ENCODE results near the gene ZNF865. TPM values are rescaled to one million over a fixed set of nuclear protein-coding genes. Genes with fewer than 3 reads are reported as not detected.

The ZNF865 gene
- total and polyA plus RNA-seq, 10 of the 15 experiments (the other 5 are each of a cell fraction or from before 2014, with no cell fraction given) = 0.02 to 18.3 (median 0.90) TPM

GRCh38 chr19:55643887-55644176 lies 38.4 kb downstream of the ZNF865 start:
- BruUV-seq (replicated peaks) = no TSS peak
- ChIA-PET SMC1A (ENCODE audit: uncharacterized antibody, unreplicated experiment) (no interaction called here), RAD21 (ENCODE audit: unreplicated experiment) (interaction anchor here (2.4 kb wide), 1 partner anchor 11 kb away, joined by 10 read pairs; the partner anchor contains the start of gene U2AF2), CTCF (interaction anchor here (1.8 to 2.3 kb wide), 2 partner anchors 10 to 11 kb away, joined by 12 to 17 read pairs; partner anchors contain the start of gene U2AF2), POLR2A (interaction anchor here (2.1 kb wide), 1 partner anchor 11 kb away, joined by 10 read pairs; the partner anchor contains the start of gene U2AF2)
- peak; percentile 13; the same call in 1 of the 2 replicates for TF ChIP-seq PML (IDR thresholded peaks at IDR 0.05; ENCODE audit: low read length)
- no peak for TF ChIP-seq E4F1 (IDR thresholded peaks at IDR 0.05; ENCODE audit: borderline replicate concordance, partially characterized antibody)
- no peak for TF ChIP-seq TCF7 (IDR thresholded peaks at IDR 0.05; ENCODE audit: borderline replicate concordance)
- in situ Hi-C loops (cut with MboI) = no loop called here
- H3K9me3 ChIP-seq (replicated peaks; ENCODE audit: control insufficient read depth, insufficient read depth, low read length) = no peaks in the 10 kb centered on the region
- H3K36me3 ChIP-seq (ENCODE audit: control insufficient read depth in 2 of 2, insufficient read depth in 2 of 2, low read length in 1 of 2) = 0 out of 4 replicates have a peak, but pooled peaks cover 0 to 2% of the 10 kb centered on the region in 2 experiments
- no peak for FAIRE-seq
- no peak for ATAC-seq
- H2AFZ ChIP-seq (ENCODE audit: control insufficient read depth, low read depth, low read length) = no peak overlapping the region
- H3K4me1 ChIP-seq (ENCODE audit: control insufficient read depth, insufficient read depth, low read length) = peaks cover 36% of the 10 kb centered on the region
- peaks cover 64% of the 10 kb centered on the region for H3K79me2 ChIP-seq (ENCODE audit: control insufficient read depth, insufficient read depth, low read length)
- peak overlapping the region; percentile 95 for H3K4me3 ChIP-seq
- peak overlapping the region; percentile 91 for H3K4me2 ChIP-seq (ENCODE audit: control insufficient read depth, insufficient read depth)
- 2% methylated on average over 15 of the region's 15 CpGs for WGBS (ENCODE audit: insufficient coverage, insufficient replicate concordance, low lambda C conversion rate, missing lambda C conversion rate)
- intact Hi-C loops (cut with micrococcal nuclease; ENCODE audit: unreplicated experiment) = loop anchor here (5.0 kb wide), 2 partner anchors 33 to 42 kb away; partner anchors contain the start of genes EPN1 and ZNF524
- DNase-seq (ENCODE audit: low read depth, low spot score) = no peak
- H3K27me3 ChIP-seq (replicated peaks in 1 of 2; ENCODE audit: control insufficient read depth in 2 of 2, insufficient read depth in 2 of 2, low read length in 1 of 2) = no peaks in the 10 kb centered on the region
- H4K20me1 ChIP-seq (ENCODE audit: control insufficient read depth, insufficient read depth) = no peaks in the 10 kb centered on the region
- H3K9ac ChIP-seq (ENCODE audit: control insufficient read depth, insufficient read depth, low read length) = peak overlapping the region; percentile 86
- peak overlapping the region; percentile 64 for H3K27ac ChIP-seq (ENCODE audit: control insufficient read depth, insufficient read depth)
